Measurements from ENCODE around the gene CCAR1. TPM values are rescaled to one million over a fixed set of nuclear protein-coding genes. Genes with fewer than 3 reads are reported as not detected.

Gene CCAR1, protein sequence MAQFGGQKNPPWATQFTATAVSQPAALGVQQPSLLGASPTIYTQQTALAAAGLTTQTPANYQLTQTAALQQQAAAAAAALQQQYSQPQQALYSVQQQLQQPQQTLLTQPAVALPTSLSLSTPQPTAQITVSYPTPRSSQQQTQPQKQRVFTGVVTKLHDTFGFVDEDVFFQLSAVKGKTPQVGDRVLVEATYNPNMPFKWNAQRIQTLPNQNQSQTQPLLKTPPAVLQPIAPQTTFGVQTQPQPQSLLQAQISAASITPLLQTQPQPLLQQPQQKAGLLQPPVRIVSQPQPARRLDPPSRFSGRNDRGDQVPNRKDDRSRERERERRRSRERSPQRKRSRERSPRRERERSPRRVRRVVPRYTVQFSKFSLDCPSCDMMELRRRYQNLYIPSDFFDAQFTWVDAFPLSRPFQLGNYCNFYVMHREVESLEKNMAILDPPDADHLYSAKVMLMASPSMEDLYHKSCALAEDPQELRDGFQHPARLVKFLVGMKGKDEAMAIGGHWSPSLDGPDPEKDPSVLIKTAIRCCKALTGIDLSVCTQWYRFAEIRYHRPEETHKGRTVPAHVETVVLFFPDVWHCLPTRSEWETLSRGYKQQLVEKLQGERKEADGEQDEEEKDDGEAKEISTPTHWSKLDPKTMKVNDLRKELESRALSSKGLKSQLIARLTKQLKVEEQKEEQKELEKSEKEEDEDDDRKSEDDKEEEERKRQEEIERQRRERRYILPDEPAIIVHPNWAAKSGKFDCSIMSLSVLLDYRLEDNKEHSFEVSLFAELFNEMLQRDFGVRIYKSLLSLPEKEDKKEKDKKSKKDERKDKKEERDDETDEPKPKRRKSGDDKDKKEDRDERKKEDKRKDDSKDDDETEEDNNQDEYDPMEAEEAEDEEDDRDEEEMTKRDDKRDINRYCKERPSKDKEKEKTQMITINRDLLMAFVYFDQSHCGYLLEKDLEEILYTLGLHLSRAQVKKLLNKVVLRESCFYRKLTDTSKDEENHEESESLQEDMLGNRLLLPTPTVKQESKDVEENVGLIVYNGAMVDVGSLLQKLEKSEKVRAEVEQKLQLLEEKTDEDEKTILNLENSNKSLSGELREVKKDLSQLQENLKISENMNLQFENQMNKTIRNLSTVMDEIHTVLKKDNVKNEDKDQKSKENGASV
- 78.0 and 83.9 TPM in 2 replicates for polyA plus RNA-seq (2013)

DNA sequence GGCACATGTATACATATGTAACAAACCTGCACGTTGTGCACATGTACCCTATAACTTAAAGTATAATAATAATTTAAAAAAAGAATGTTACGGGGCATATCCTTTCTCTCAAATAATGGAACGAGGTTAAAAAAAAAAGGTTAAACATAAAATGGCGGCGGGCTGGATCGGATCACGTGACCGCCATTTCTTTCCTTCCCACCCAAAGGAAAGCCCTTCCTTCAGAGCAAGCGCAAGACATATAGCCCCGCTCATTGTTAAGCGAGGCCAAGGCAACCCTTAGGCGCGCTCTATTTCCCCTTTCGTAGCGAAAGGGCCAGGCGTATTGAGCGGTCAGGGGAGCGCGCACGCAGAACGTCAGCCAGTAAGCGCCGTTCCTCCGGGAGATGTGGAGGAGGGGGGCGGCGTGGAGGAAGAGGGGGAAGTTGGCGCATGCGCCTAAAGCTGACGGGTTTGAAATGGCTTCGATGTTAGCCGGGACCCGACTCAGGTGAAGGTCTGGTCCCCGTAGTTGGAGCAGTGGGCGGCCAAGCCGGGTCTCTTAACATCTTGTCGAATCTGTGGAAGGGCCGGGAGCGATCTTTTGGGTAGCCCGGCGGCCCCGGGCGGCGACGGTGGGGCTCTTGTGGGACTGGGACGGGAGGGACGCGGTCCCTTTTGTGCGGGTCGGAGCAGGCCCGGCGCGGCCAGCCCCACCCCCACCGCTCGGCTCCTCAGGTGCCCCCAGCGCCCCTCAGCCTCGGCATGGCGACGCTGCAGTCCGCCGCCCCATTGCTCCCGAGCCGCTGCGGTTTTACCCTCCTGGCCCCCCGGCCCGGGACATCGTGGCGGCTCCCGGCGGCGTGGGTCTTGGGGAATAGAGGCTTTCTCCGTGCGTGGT lies at the start of gene CCAR1:
Gene CCAR1, plus strand, starts transcription at position 447 of the 880 bp plus-strand sequence. CDS start 1,266 bp downstream, outside the sequence.
- peaks cover 0 to 4% of the 10 kb centered on the region in 2 experiments for H3K4me1 ChIP-seq (ENCODE audit: control insufficient read depth in 1 of 2, insufficient read depth in 2 of 2, low read length in 2 of 2)
- H2BK120ac ChIP-seq (ENCODE audit: insufficient read depth, low read length, poor library complexity) = peak within 1 kb of the TSS; percentile 90
- peaks cover 12% of the 10 kb centered on the region for H3K79me2 ChIP-seq (ENCODE audit: control insufficient read depth, insufficient read depth, low read length, poor library complexity)
- no peaks in the 10 kb centered on the region for H3K27me3 ChIP-seq (ENCODE audit: insufficient read depth, low read length)
- H3K9ac ChIP-seq (ENCODE audit: low read length) = peak within 1 kb of the TSS; percentile 99
- DNase-seq = peak; percentile 99 to 100
- peak within 1 kb of the TSS; percentile 96 for H4K8ac ChIP-seq (ENCODE audit: low read depth, low read length)
- peak within 1 kb of the TSS; percentile 94 for H3K27ac ChIP-seq (ENCODE audit: low read depth, low read length)
- peak within 1 kb of the TSS; percentile 82 for H2AFZ ChIP-seq (ENCODE audit: insufficient read depth, low read length, poor library complexity)
- H3K9me3 ChIP-seq (ENCODE audit: insufficient read depth, low read depth, low read length) = no peaks in the 10 kb centered on the region
- H2AK5ac ChIP-seq (ENCODE audit: low read length) = peak within 1 kb of the TSS; percentile 94
- peak within 1 kb of the TSS; percentile 88 for H4K91ac ChIP-seq (ENCODE audit: low read depth, low read length)
- peak within 1 kb of the TSS; percentile 85 for H3K18ac ChIP-seq (ENCODE audit: low read length)
- H3K4ac ChIP-seq (ENCODE audit: low read depth, low read length) = peak within 1 kb of the TSS; percentile 99
- H3K4me3 ChIP-seq (ENCODE audit: low read depth, low read length) = peak within 1 kb of the TSS; percentile 99
- H3K4me2 ChIP-seq (ENCODE audit: low read length) = peak within 1 kb of the TSS; percentile 79
- no peak within 1 kb of the TSS for H3K23ac ChIP-seq (ENCODE audit: low read length)
- peaks cover 7% of the 10 kb centered on the region for H3K79me1 ChIP-seq (ENCODE audit: low read length)
- H3K36me3 ChIP-seq (ENCODE audit: control insufficient read depth in 1 of 2, insufficient read depth in 2 of 2, low read length in 2 of 2) = peaks cover 19 to 23% of the 10 kb centered on the region in 2 experiments
- WGBS (ENCODE audit: extremely low coverage, insufficient coverage, insufficient read length) = no CpG with 5 or more reads among the region's 72 CpGs
- H2BK5ac ChIP-seq (ENCODE audit: low read depth, low read length, poor library complexity) = peak within 1 kb of the TSS; percentile 90
- peak within 1 kb of the TSS; percentile 99 for H3K14ac ChIP-seq (ENCODE audit: low read length)
- H2BK12ac ChIP-seq (ENCODE audit: low read length) = no peak within 1 kb of the TSS
- peak within 1 kb of the TSS; percentile 92 for H4K12ac ChIP-seq (ENCODE audit: low read depth, low read length)

DNA sequence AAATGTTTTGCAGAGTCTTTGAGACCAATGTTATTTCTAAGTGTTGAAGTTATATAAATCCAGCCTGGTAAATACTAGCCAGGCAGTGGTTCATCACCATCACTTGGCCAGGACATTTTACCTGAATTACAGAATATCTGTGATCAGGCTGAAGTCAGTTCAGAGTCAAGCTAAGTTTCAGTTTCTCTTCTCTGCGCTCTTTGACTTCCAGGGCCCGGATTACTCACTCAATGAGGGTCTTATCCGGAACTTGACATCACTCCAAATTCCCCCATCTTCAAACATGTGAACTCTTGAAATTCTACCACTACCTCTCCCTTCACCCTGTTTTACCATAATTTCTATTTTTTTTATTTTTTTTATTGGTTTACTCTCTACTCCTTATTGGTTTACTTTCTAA lies 36.6 kb upstream of the CCAR1 start:
- H2BK5ac ChIP-seq (ENCODE audit: low read depth, low read length, poor library complexity) = no peak overlapping the region
- H3K23ac ChIP-seq (ENCODE audit: low read length) = no peak overlapping the region
- peaks cover 16 to 22% of the 10 kb centered on the region in 2 experiments for H3K36me3 ChIP-seq (ENCODE audit: control insufficient read depth in 1 of 2, insufficient read depth in 2 of 2, low read length in 2 of 2)
- H2BK120ac ChIP-seq (ENCODE audit: insufficient read depth, low read length, poor library complexity) = no peak overlapping the region
- H3K9ac ChIP-seq (ENCODE audit: low read length) = no peak overlapping the region
- WGBS (ENCODE audit: extremely low coverage, insufficient coverage, insufficient read length) = no CpG with 5 or more reads among the region's 3 CpGs
- no peak overlapping the region for H4K91ac ChIP-seq (ENCODE audit: low read depth, low read length)
- H3K4ac ChIP-seq (ENCODE audit: low read depth, low read length) = no peak overlapping the region
- H3K27me3 ChIP-seq (ENCODE audit: insufficient read depth, low read length) = no peaks in the 10 kb centered on the region
- no peaks in the 10 kb centered on the region for H3K4me1 ChIP-seq (ENCODE audit: control insufficient read depth in 1 of 2, insufficient read depth in 2 of 2, low read length in 2 of 2)
- no peaks in the 10 kb centered on the region for H3K79me2 ChIP-seq (ENCODE audit: control insufficient read depth, insufficient read depth, low read length, poor library complexity)
- no peak overlapping the region for H3K27ac ChIP-seq (ENCODE audit: low read depth, low read length)
- H3K4me3 ChIP-seq (ENCODE audit: low read depth, low read length) = no peak overlapping the region
- no peak overlapping the region for H3K4me2 ChIP-seq (ENCODE audit: low read length)
- no peak overlapping the region for H4K8ac ChIP-seq (ENCODE audit: low read depth, low read length)
- no peak overlapping the region for H2AFZ ChIP-seq (ENCODE audit: insufficient read depth, low read length, poor library complexity)
- no peak overlapping the region for H2BK12ac ChIP-seq (ENCODE audit: low read length)
- no peak overlapping the region for H4K12ac ChIP-seq (ENCODE audit: low read depth, low read length)
- no peaks in the 10 kb centered on the region for H3K79me1 ChIP-seq (ENCODE audit: low read length)
- no peak overlapping the region for H3K18ac ChIP-seq (ENCODE audit: low read length)
- H3K9me3 ChIP-seq (ENCODE audit: insufficient read depth, low read depth, low read length) = no peaks in the 10 kb centered on the region
- no peak overlapping the region for H2AK5ac ChIP-seq (ENCODE audit: low read length)
- H3K14ac ChIP-seq (ENCODE audit: low read length) = no peak overlapping the region
- DNase-seq = no peak

DNA sequence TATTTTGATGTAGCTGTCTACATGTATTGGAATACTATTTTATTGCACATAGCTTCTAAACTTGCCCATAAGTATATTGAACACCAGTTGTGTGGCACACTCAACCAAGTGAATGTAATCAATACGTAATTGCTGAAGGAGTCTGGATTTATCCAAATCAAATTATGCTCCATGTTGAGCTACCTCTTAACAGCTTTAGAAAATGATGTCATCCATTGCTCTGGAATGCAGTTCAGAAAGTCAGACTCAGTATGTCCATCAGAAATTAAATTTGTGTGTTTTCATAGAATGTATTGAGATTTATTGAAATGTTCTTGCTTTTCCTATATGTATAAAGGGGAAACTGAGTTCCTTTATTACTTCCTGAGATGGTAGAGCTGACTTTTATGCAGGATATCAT lies 25.0 kb upstream of the CCAR1 start:
- Histone ChIP-seq H4K12ac (ENCODE audit: low read depth, low read length) (no peak overlapping the region), H3K79me2 (ENCODE audit: control insufficient read depth, insufficient read depth, low read length, poor library complexity) (no peaks in the 10 kb centered on the region), H4K8ac (ENCODE audit: low read depth, low read length) (no peak overlapping the region), H4K91ac (ENCODE audit: low read depth, low read length) (no peak overlapping the region), H3K4me3 (ENCODE audit: low read depth, low read length) (no peak overlapping the region), H3K79me1 (ENCODE audit: low read length) (no peaks in the 10 kb centered on the region), H2BK5ac (ENCODE audit: low read depth, low read length, poor library complexity) (no peak overlapping the region), H3K14ac (ENCODE audit: low read length) (no peak overlapping the region), H3K4me1 (ENCODE audit: control insufficient read depth in 1 of 2, insufficient read depth in 2 of 2, low read length in 2 of 2) (no peaks in the 10 kb centered on the region), H3K9me3 (ENCODE audit: insufficient read depth, low read depth, low read length) (no peaks in the 10 kb centered on the region), H3K18ac (ENCODE audit: low read length) (no peak overlapping the region), H2AFZ (ENCODE audit: insufficient read depth, low read length, poor library complexity) (no peak overlapping the region), H2BK12ac (ENCODE audit: low read length) (no peak overlapping the region), H3K27me3 (ENCODE audit: insufficient read depth, low read length) (no peaks in the 10 kb centered on the region), H2BK120ac (ENCODE audit: insufficient read depth, low read length, poor library complexity) (no peak overlapping the region), H3K4ac (ENCODE audit: low read depth, low read length) (no peak overlapping the region), H3K36me3 (ENCODE audit: control insufficient read depth in 1 of 2, insufficient read depth in 2 of 2, low read length in 2 of 2) (peaks cover 3 to 6% of the 10 kb centered on the region in 2 experiments), H3K4me2 (ENCODE audit: low read length) (no peak overlapping the region), H2AK5ac (ENCODE audit: low read length) (no peak overlapping the region), H3K27ac (ENCODE audit: low read depth, low read length) (no peak overlapping the region), H3K23ac (ENCODE audit: low read length) (no peak overlapping the region), H3K9ac (ENCODE audit: low read length) (no peak overlapping the region)
- no CpG with 5 or more reads among the region's 1 CpG for WGBS (ENCODE audit: extremely low coverage, insufficient coverage, insufficient read length)
- no peak for DNase-seq
